K562 (cell line): ENCODE data around the gene ANKLE1. TPM values are rescaled to one million over a fixed set of nuclear protein-coding genes. Genes with fewer than 3 reads are reported as not detected.
"Not testable (repeated sequence)": the region's sequence is repeated elsewhere in the genome, so short reads cannot be mapped to it uniquely, and the experiment has no call there.

Experiments
- ATAC-seq: fragments of 200-7000 bp; cut with Tn5 transposase; 3 replicates; pipeline ENCODE4 v1.9.1; 2020; ENCODE audit warnings: moderate library complexity
- BruUV-seq: library from RNA; stranded (reverse); fragments of 400-500 nt; replicated peaks from 2 replicates; lab custom pipeline; 2021; lab: Mats Ljungman, UMichigan
- CTCF ChIA-PET: fragments of 300-600 bp; formaldehyde crosslinking; extraction: SDS; loops from one replicate; lab custom pipeline; 2021; ENCODE audit warnings: low intra/inter-chr PET ratio; lab: Yijun Ruan, JAX
- POLR2A ChIA-PET: fragments of 300-600, 350-650 bp; sonication (Branson Sonifier 250); formaldehyde crosslinking; extraction: SDS; loops from one replicate; lab custom pipeline; 2021; ENCODE audit warnings: antibody characterized with exemption, inconsistent platforms; lab: Yijun Ruan, JAX
- DNase-seq, 4 experiments: peaks; one replicate each; pipeline versions ENCODE4 v3.0.0 to v3.0.0-alpha.2; 2011 to 2018; ENCODE audit warnings: low spot score in 3 of 4, mixed read lengths in 3 of 4; ENCODE audit errors: extremely low read depth in 1 of 4
- FAIRE-seq: peaks from 2 replicates; lab custom pipeline; 2011; peaks lifted over from hg19 to GRCh38; lab: Jason Lieb, UNC
- H2AFZ ChIP-seq: 2 replicates; pipeline ENCODE4 v1.6.0; 2011; ENCODE audit warnings: low read depth, low read length, control low read depth, inconsistent platforms
- H3K27ac ChIP-seq: fragments of 200-600 bp; 3 replicates; pipeline ENCODE4 v1.8.0; 2011; ENCODE audit warnings: low read depth, mild to moderate bottlenecking, control low read depth, inconsistent platforms, low read length, moderate library complexity, mixed read lengths; ENCODE audit errors: extremely low read depth
- H3K27me3 ChIP-seq, 2 experiments: fragments of 300-600 bp in 1 of 2; 2 replicates in 1 of 2; 3 replicates in 1 of 2; pipeline versions ENCODE4 v1.6.0 to v1.8.0; 2011; ENCODE audit warnings: inconsistent platforms in 2 of 2, low read length in 2 of 2, mild to moderate bottlenecking in 1 of 2, mixed read lengths in 1 of 2, moderate library complexity in 1 of 2; ENCODE audit not compliant: control insufficient read depth in 2 of 2, insufficient read depth in 2 of 2
- H3K36me3 ChIP-seq: fragments of 300-600 bp; 3 replicates; pipeline ENCODE4 v1.8.0; 2011; ENCODE audit warnings: mild to moderate bottlenecking, low read length, inconsistent platforms; ENCODE audit not compliant: control insufficient read depth, insufficient read depth
- H3K4me1 ChIP-seq, 2 experiments: fragments of 200-600 bp in 1 of 2; replicated peaks in 1 of 2; 2 replicates in 1 of 2; 3 replicates in 1 of 2; pipeline versions ENCODE4 v1.5.1 to v1.8.0; 2011; ENCODE audit warnings: inconsistent platforms in 2 of 2, low read length in 2 of 2, mild to moderate bottlenecking in 1 of 2, mixed read lengths in 1 of 2, moderate library complexity in 1 of 2; ENCODE audit not compliant: control insufficient read depth in 2 of 2, insufficient read depth in 2 of 2
- H3K4me2 ChIP-seq: 2 replicates; pipeline ENCODE4 v1.6.1; 2011; ENCODE audit warnings: low read length, control low read depth, inconsistent platforms, mixed read lengths; ENCODE audit not compliant: insufficient read depth
- H3K4me3 ChIP-seq: fragments of 200-600 bp; sonication (generic), shearing (Covaris generic); 2 replicates; pipeline ENCODE4 v1.5.1; 2016; ENCODE audit warnings: control low read depth, inconsistent platforms
- H3K79me2 ChIP-seq: fragments of 200-600 bp; 3 replicates; pipeline ENCODE4 v1.8.0; 2011; ENCODE audit warnings: low read length, inconsistent platforms; ENCODE audit not compliant: control insufficient read depth, insufficient read depth
- H3K9ac ChIP-seq, 2 experiments: 2 replicates each; pipeline versions ENCODE4 v1.6.0 to v1.6.1; 2011; ENCODE audit warnings: low read depth in 2 of 2, low read length in 2 of 2, control low read depth in 1 of 2, inconsistent platforms in 1 of 2, mild to moderate bottlenecking in 1 of 2, mixed read lengths in 1 of 2; ENCODE audit not compliant: insufficient read depth in 1 of 2
- H3K9me1 ChIP-seq: one replicate; pipeline ENCODE4 v1.6.0; 2011; ENCODE audit warnings: inconsistent platforms, mild to moderate bottlenecking, low read length, moderate library complexity; ENCODE audit not compliant: control insufficient read depth, insufficient read depth
- H3K9me3 ChIP-seq: replicated peaks from 2 replicates; pipeline ENCODE4 v1.5.1; 2011; ENCODE audit warnings: low read depth, low read length, inconsistent platforms; ENCODE audit not compliant: control insufficient read depth, insufficient read depth
- H4K20me1 ChIP-seq: replicated peaks from 2 replicates; pipeline ENCODE4 v1.6.1; 2011; ENCODE audit warnings: low read length, inconsistent platforms, mixed read lengths; ENCODE audit not compliant: control insufficient read depth, insufficient read depth
- RBFOX2 ChIP-seq: fragments of 200-400 bp; formaldehyde crosslinking; IDR thresholded peaks from 2 replicates; pipeline ENCODE4 v1.6.1; 2017; ENCODE audit warnings: low read depth, mild to moderate bottlenecking, low read length, moderate library complexity
- U2AF2 ChIP-seq: fragments of 200-400 bp; formaldehyde crosslinking; optimal IDR thresholded peaks from 2 replicates; pipeline ENCODE3; 2017; ENCODE audit warnings: low read depth, mild to moderate bottlenecking, low read length
- ZNF121 ChIP-seq: sonication (generic); formaldehyde crosslinking; conservative IDR thresholded peaks from 2 replicates; pipeline ENCODE4 v1.8.0; 2022; ENCODE audit warnings: missing genetic modification reagents
- WGBS: fragments of 100-300 bp; shearing (Covaris generic); methylation state at CpG from one replicate; pipeline ENCODE4 v1.1.6; 2016; ENCODE audit warnings: low coverage, mixed read lengths; ENCODE audit not compliant: insufficient coverage; ENCODE audit errors: missing lambda C conversion rate; 5-methylcytosine and 5-hydroxymethylcytosine counted together
- in situ Hi-C: fragments of 300-500 bp; cut with MboI; formaldehyde crosslinking; loops from 4 replicates; pipeline ENCODE4 v1.15.0; 2018; ENCODE audit warnings: inconsistent platforms, mixed read lengths
- intact Hi-C: fragments of 100-400 bp; cut with micrococcal nuclease; formaldehyde crosslinking; loops from 2 replicates; pipeline ENCODE4 v1.14.2; 2022
- polyA plus RNA-seq, 8 experiments: library from polyadenylated mRNA; depleted of rRNA in 4 of 8; stranded (reverse) in 5 of 8; unstranded in 3 of 8; fragments of >200 nt; fragmentation: Nextera tagmentation in 2 of 8; fragmentation: Illumina TruSeq in 1 of 8; extraction: Ambion mirVana in 2 of 8; extraction: Trizol in 1 of 8; gene quantifications; 2 replicates each; pipeline versions ENCODE4 v1.2.1 to v1.2.3, GENCODE V29; 2011 to 2014; ENCODE audit warnings: inconsistent platforms in 1 of 8, missing spikeins in 1 of 8
- total RNA-seq, 7 experiments: library from RNA; depleted of rRNA in 6 of 7; stranded (reverse); fragments of >200 nt in 6 of 7; fragmentation: Illumina TruSeq in 2 of 7; extraction: Trizol in 2 of 7; gene quantifications; 2 replicates each; pipeline versions ENCODE4 v1.2.1 to v1.2.3, GENCODE V29; 2011 to 2021; ENCODE audit warnings: low replicate concordance in 1 of 7

Gene ANKLE1
- total and polyA plus RNA-seq, 9 of the 15 experiments (the other 6 are each of a cell fraction or from before 2014, with no cell fraction given): 0.63 to 9.2 (median 2.9) TPM

DNA sequence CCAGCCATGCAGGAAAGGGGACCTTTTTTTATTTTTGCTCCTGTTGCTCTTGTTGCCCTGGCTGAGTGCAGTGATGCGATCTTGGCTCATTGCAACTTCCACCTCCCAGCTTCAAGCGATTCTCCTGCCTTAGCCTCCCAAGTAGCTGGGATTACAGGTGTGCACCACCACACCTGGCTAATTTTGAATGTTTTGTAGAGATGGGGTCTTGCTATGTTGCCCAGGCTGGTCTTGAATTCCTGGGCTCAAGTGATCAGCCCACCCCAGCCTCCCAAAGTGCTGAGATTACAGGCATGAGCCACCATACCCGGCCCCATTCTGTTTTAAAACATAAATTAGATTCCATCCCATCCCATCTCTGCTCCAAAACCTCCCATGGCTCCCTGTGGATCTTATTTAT, 6.8 kb upstream of the ANKLE1 start:
- 96% methylated on average over 3 of the region's 3 CpGs for WGBS
- H3K4me3 ChIP-seq, intact Hi-C loops, FAIRE-seq, H3K4me2 ChIP-seq, H2AFZ ChIP-seq, H3K4me1 ChIP-seq, H3K9me3 ChIP-seq, H4K20me1 ChIP-seq, ATAC-seq, H3K79me2 ChIP-seq, H3K27ac ChIP-seq, H3K9ac ChIP-seq, H3K9me1 ChIP-seq, H3K27me3 ChIP-seq, BruUV-seq, DNase-seq, CTCF ChIA-PET: not testable (repeated sequence)
- peak; percentile 62; the same call in 1 of the 2 replicates for TF ChIP-seq ZNF121 (CRISPR knock-in tag)
- in situ Hi-C loops: loop anchor here (5.0 kb wide), 1 partner anchor 73 kb away; no protein-coding TSS in a partner anchor
- peaks cover 71% of the 10 kb centered on the region for H3K36me3 ChIP-seq
- POLR2A ChIA-PET: interaction anchor here (0.7 kb wide), 2 partner anchors 8 to 59 kb away, joined by 3 to 4 read pairs; partner anchors contain the start of gene BABAM1

DNA sequence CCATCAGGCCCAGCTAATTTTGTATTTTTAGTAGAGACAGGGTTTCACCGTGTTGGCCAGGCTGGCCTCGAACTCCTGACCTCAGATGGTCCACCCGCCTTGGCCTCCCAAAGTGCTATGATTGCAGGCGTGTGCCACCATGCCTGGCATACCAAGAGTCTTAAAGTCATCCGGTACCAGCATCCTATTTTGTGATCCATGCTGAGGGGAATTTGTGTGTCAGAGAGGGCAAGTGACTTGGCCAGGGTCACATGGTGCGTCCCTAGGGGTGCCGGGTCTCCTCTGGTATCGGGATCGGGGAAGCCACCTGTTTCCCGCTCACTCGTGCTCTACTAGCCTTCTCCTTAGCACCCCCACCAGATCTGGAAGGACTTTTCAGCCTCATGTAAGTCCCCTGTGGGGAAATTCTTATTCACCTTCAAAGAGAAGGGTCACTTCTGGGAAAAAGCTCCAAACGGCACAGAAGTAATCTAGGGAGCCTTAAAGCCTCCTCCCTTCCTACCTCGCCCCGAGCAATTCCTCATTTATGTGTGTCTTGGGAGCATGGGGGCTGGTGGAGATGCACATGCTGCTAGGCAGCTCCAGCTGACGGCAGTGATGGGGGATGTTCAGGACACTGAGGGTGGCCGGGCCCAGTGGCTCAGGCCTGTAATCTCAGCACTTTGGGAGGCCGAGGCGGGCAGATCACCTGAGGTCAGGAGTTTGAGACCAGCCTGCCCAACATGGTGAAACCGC, 6.1 kb upstream of the ANKLE1 start:
- peaks cover 3% of the 10 kb centered on the region for H3K9me1 ChIP-seq
- FAIRE-seq (no peak), DNase-seq (no peak), ATAC-seq (no peak)
- WGBS: 88% methylated on average over 16 of the region's 19 CpGs
- no peak overlapping the region for H3K4me2 ChIP-seq
- no TSS peak for BruUV-seq
- H4K20me1 ChIP-seq: no peaks in the 10 kb centered on the region
- peak; percentile 18; the same call in 1 of the 2 replicates for TF ChIP-seq RBFOX2
- TF ChIP-seq U2AF2: no peak
- ChIA-PET CTCF (no interaction called here), POLR2A (interaction anchor here (0.7 kb wide), 2 partner anchors 9 to 24 kb away, joined by 3 to 4 read pairs; partner anchors contain the start of gene BABAM1)
- H2AFZ ChIP-seq: no peak overlapping the region
- in situ Hi-C loops (loop anchor here (5.0 kb wide), 1 partner anchor 73 kb away; no protein-coding TSS in a partner anchor), intact Hi-C loops (no loop called here)
- 0 out of 4 replicates have a peak overlapping the region, but pooled peaks of 1 of the 2 experiments have one; percentile 48 for H3K9ac ChIP-seq
- peaks cover 65% of the 10 kb centered on the region for H3K36me3 ChIP-seq
- H3K4me3 ChIP-seq: no peak overlapping the region
- H3K79me2 ChIP-seq: no peaks in the 10 kb centered on the region
- no peaks in the 10 kb centered on the region for H3K4me1 ChIP-seq
- H3K27me3 ChIP-seq: no peaks in the 10 kb centered on the region
- no peaks in the 10 kb centered on the region for H3K9me3 ChIP-seq
- no peak overlapping the region for H3K27ac ChIP-seq
